ENCODE measurements around the gene VPS4A.

GRCh38 chr16:69338557-69339288 lies 27.6 kb downstream of the VPS4A start:
- no peak for TF ChIP-seq POLR2A (IDR thresholded peaks at IDR 0.05; ENCODE audit: low read depth, low read length)
- TF ChIP-seq CBX5 (IDR thresholded peaks at IDR 0.05; ENCODE audit: low read depth) = no peak

Data from GM12878 (cell line).